ENCODE results near the gene PLPPR1. TPM values are rescaled to one million over a fixed set of nuclear protein-coding genes. Genes with fewer than 3 reads are reported as not detected.
"Not testable (repeated sequence)": the region's sequence is repeated elsewhere in the genome, so short reads cannot be mapped to it uniquely, and the experiment has no call there.

PLPPR1 gene
- total RNA-seq, 1 donor from 2014 or later = 5.0 TPM

- Histone ChIP-seq H3K27me3 (no peaks in the 10 kb centered on the region), H3K36me3 (no peaks in the 10 kb centered on the region), H3K4me1 (no peaks in the 10 kb centered on the region), H3K9me3 (no peaks in the 10 kb centered on the region), H3K4me3 (no peak overlapping the region), H3K27ac (no peak overlapping the region)
- intact Hi-C loops (cut with DNase I) = no loop called here
- TF ChIP-seq, protein P1, sequence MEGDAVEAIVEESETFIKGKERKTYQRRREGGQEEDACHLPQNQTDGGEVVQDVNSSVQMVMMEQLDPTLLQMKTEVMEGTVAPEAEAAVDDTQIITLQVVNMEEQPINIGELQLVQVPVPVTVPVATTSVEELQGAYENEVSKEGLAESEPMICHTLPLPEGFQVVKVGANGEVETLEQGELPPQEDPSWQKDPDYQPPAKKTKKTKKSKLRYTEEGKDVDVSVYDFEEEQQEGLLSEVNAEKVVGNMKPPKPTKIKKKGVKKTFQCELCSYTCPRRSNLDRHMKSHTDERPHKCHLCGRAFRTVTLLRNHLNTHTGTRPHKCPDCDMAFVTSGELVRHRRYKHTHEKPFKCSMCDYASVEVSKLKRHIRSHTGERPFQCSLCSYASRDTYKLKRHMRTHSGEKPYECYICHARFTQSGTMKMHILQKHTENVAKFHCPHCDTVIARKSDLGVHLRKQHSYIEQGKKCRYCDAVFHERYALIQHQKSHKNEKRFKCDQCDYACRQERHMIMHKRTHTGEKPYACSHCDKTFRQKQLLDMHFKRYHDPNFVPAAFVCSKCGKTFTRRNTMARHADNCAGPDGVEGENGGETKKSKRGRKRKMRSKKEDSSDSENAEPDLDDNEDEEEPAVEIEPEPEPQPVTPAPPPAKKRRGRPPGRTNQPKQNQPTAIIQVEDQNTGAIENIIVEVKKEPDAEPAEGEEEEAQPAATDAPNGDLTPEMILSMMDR (IDR thresholded peaks at IDR 0.05) = no peak
- ATAC-seq (no peak), DNase-seq (no peak)
Measured at GRCh38 chr9:101275769-101276250, 247.3 kb downstream of the PLPPR1 start.

- not testable (repeated sequence) for H3K27ac ChIP-seq, ATAC-seq
Measured at GRCh38 chr9:101291043-101291442, 262.5 kb downstream of the PLPPR1 start.

DNA sequence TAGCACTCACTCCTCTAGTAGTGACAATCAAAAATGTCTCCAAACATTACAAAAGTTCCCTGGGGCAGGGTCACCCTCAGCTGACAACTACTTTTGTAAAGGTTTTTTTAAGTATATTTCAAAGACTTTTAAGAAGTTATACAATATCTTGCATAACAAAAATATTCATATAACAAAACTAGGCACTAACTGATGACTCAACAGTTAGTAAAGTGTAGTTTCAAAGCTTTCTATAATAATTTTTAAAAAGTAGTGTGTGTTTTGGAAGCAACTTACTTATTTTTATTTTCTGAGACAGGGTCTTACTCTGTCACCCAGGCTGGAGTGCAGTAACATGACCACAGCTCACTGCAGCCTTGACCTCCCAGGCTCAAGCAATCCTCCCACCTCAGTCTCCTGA lies 271.4 kb downstream of the PLPPR1 start:
- intact Hi-C loops (cut with DNase I) = no loop called here
- no peaks in the 10 kb centered on the region for H3K4me1 ChIP-seq
- no peak overlapping the region for H3K27ac ChIP-seq
- DNase-seq = no peak
- TF ChIP-seq, protein P1 (IDR thresholded peaks at IDR 0.05) = no peak
- H3K27me3 ChIP-seq = no peaks in the 10 kb centered on the region
- no peaks in the 10 kb centered on the region for H3K9me3 ChIP-seq
- no peak overlapping the region for H3K4me3 ChIP-seq
- ATAC-seq = no peak
- H3K36me3 ChIP-seq = no peaks in the 10 kb centered on the region

More at GRCh38 chr9:101291043-101291442, 262.5 kb downstream of the PLPPR1 start:
- H3K4me3 ChIP-seq; DNase-seq; H3K4me1 ChIP-seq; H3K27me3 ChIP-seq; H3K36me3 ChIP-seq; intact Hi-C loops (cut with DNase I); H3K9me3 ChIP-seq: not testable (repeated sequence)

- intact Hi-C loops (cut with DNase I) = no loop called here
- no peak for ATAC-seq
- TF ChIP-seq, protein P1 (IDR thresholded peaks at IDR 0.05) = no peak
Measured at GRCh38 chr9:101307051-101307450, 278.5 kb downstream of the PLPPR1 start.

GRCh38 chr9:101307524-101308213 lies 279.1 kb downstream of the PLPPR1 start:
- ATAC-seq = no peak
- H3K4me1 ChIP-seq = no peaks in the 10 kb centered on the region
- no peak overlapping the region for H3K4me3 ChIP-seq
- no peaks in the 10 kb centered on the region for H3K9me3 ChIP-seq
- intact Hi-C loops (cut with DNase I) = no loop called here
- no peak overlapping the region for H3K27ac ChIP-seq
- no peaks in the 10 kb centered on the region for H3K36me3 ChIP-seq
- no peaks in the 10 kb centered on the region for H3K27me3 ChIP-seq
- DNase-seq = no peak
- TF ChIP-seq, protein P1 (IDR thresholded peaks at IDR 0.05) = no peak

More at GRCh38 chr9:101307051-101307450, 278.5 kb downstream of the PLPPR1 start:
- Histone ChIP-seq H3K27me3 (no peaks in the 10 kb centered on the region), H3K27ac (no peak overlapping the region), H3K9me3 (no peaks in the 10 kb centered on the region), H3K4me1 (no peaks in the 10 kb centered on the region), H3K36me3 (no peaks in the 10 kb centered on the region), H3K4me3 (no peak overlapping the region)
- DNase-seq = no peak

GRCh38 chr9:101309139-101309538 lies 280.6 kb downstream of the PLPPR1 start:
- no peaks in the 10 kb centered on the region for H3K4me1 ChIP-seq
- no peaks in the 10 kb centered on the region for H3K27me3 ChIP-seq
- intact Hi-C loops (cut with DNase I) = no loop called here
- no peaks in the 10 kb centered on the region for H3K9me3 ChIP-seq
- TF ChIP-seq, protein P1 (IDR thresholded peaks at IDR 0.05) = no peak
- no peaks in the 10 kb centered on the region for H3K36me3 ChIP-seq
- H3K4me3 ChIP-seq = no peak overlapping the region
- no peak for DNase-seq
- ATAC-seq = no peak
- no peak overlapping the region for H3K27ac ChIP-seq

All from upper lobe of right lung (tissue), 1 donor.